NCI-H748 (cell line): ENCODE data around the gene KCNH1.

Experiments
- DNase-seq: peaks from one replicate; lab custom pipeline; 2025; ENCODE audit not compliant: unreplicated experiment; lab: John Stamatoyannopoulos, UW

Gene KCNH1

GRCh38 chr1:210730023-210730422 lies 403.9 kb downstream of the KCNH1 start:
- peak; percentile 86 for DNase-seq

- no peak for DNase-seq
These were observed 405.4 kb downstream of the KCNH1 start for GRCh38 chr1:210728437-210729149.

- DNase-seq = no peak
These were observed 406.2 kb downstream of the KCNH1 start for GRCh38 chr1:210727709-210728108.

- no peak for DNase-seq
These were observed 407.3 kb downstream of the KCNH1 start for GRCh38 chr1:210726621-210727020.

- DNase-seq = no peak
These were observed 409.2 kb downstream of the KCNH1 start for GRCh38 chr1:210724768-210725167.

GRCh38 chr1:210723646-210724045 lies 410.3 kb downstream of the KCNH1 start:
- no peak for DNase-seq

GRCh38 chr1:210722410-210723081 lies 411.4 kb downstream of the KCNH1 start:
- DNase-seq = no peak

GRCh38 chr1:210715072-210715471 lies 418.9 kb downstream of the KCNH1 start:
- no peak for DNase-seq

GRCh38 chr1:210711825-210712612 lies 421.9 kb downstream of the KCNH1 start:
- DNase-seq = peak; percentile 17

GRCh38 chr1:210709701-210710100 lies 424.2 kb downstream of the KCNH1 start:
- no peak for DNase-seq

- DNase-seq = no peak
These were observed 426.4 kb downstream of the KCNH1 start for GRCh38 chr1:210707300-210708240.

GRCh38 chr1:210706246-210706645 lies 427.7 kb downstream of the KCNH1 start:
- no peak for DNase-seq

GRCh38 chr1:210705086-210705485 lies 428.9 kb downstream of the KCNH1 start:
- DNase-seq = no peak

- no peak for DNase-seq
These were observed 430.4 kb downstream of the KCNH1 start for GRCh38 chr1:210703593-210703992.

- DNase-seq = no peak
These were observed 431.4 kb downstream of the KCNH1 start for GRCh38 chr1:210702506-210702905.

- no peak for DNase-seq
These were observed 433.4 kb downstream of the KCNH1 start for GRCh38 chr1:210700511-210700910.

GRCh38 chr1:210700083-210700482 lies 433.9 kb downstream of the KCNH1 start:
- DNase-seq = no peak

GRCh38 chr1:210698661-210699060 lies 435.3 kb downstream of the KCNH1 start:
- DNase-seq = no peak

GRCh38 chr1:210697185-210697584 lies 436.8 kb downstream of the KCNH1 start:
- DNase-seq = no peak

GRCh38 chr1:210696709-210697108 lies 437.2 kb downstream of the KCNH1 start:
- DNase-seq = no peak

GRCh38 chr1:210695026-210695425 lies 438.9 kb downstream of the KCNH1 start:
- DNase-seq = no peak
